GM19239 (cell line): ENCODE results near the gene CACHD1.

Experiments
- DNase-seq: peaks from one replicate; pipeline ENCODE4 v3.0.0; 2011; ENCODE audit warnings: low spot score; ENCODE audit not compliant: insufficient read length
- FAIRE-seq: peaks from 2 replicates; lab custom pipeline; 2011; peaks lifted over from hg19 to GRCh38; lab: Jason Lieb, UNC

The CACHD1 gene

GRCh38 chr1:64469977-64470664 lies at the start of gene CACHD1:
Gene CACHD1, plus strand, starts transcription at chr1:64470129. Its CDS starts 616 bp downstream, at chr1:64470745.
- DNase-seq (peak; percentile 46), FAIRE-seq (no peak)

DNA sequence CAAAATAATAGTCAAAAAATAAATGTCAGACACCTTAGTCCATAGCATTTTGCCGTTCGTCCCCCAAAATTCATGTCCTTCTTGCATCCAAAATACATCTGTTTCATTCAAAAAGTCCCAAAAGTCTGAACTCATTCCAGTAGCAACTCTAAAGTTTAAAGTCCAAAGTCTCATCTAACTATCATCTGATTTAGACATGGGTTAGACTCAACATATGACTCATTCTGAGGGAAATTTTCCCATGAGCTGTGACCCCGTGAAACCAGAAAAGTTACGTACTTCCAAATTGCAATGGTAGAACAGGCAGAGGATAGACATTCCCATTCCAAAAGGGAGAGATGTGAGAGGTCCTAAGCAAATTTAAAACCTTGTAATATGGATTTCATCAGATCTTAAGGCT lies 48.6 kb upstream of the CACHD1 start:
- DNase-seq, result no peak
- FAIRE-seq, result no peak

- FAIRE-seq, result no peak
- DNase-seq, result no peak
Measured at GRCh38 chr1:64423526-64423925, 46.4 kb upstream of the CACHD1 start.

GRCh38 chr1:64424412-64424811 lies 45.5 kb upstream of the CACHD1 start:
- DNase-seq, result no peak
- no peak for FAIRE-seq

- no peak for FAIRE-seq
Measured at GRCh38 chr1:64425521-64425920, 44.4 kb upstream of the CACHD1 start.

GRCh38 chr1:64426681-64427080 lies 43.2 kb upstream of the CACHD1 start:
- DNase-seq (no peak), FAIRE-seq (no peak)

More at GRCh38 chr1:64425521-64425920, 44.4 kb upstream of the CACHD1 start:
- no peak for DNase-seq

GRCh38 chr1:64427879-64428278 lies 42.0 kb upstream of the CACHD1 start:
- no peak for FAIRE-seq

DNA sequence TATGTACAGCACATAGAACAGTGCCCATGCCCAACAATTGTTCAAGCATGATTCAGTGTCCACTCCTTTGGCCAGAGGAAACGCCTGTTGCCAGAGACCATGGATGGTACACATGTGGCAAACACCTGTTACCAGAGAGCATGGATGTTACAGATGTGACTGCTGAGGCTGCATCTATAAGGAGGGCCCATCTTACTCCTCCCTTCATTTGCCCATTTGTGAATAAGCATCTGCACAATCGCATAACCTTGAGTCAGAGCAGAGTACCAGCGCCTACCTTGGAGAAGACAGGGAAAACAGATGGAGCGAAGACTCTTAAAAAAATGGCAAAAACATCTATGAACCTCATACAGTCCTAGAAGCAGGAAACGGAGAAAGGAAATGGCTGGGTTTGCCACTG lies 36.6 kb upstream of the CACHD1 start:
- FAIRE-seq (no peak), DNase-seq (no peak)

More at GRCh38 chr1:64427879-64428278, 42.0 kb upstream of the CACHD1 start:
- no peak for DNase-seq

- FAIRE-seq, result no peak
- DNase-seq, result no peak
Measured at GRCh38 chr1:64433747-64434146, 36.2 kb upstream of the CACHD1 start.

GRCh38 chr1:64435000-64435399 lies 34.9 kb upstream of the CACHD1 start:
- FAIRE-seq (no peak), DNase-seq (no peak)

- DNase-seq (no peak), FAIRE-seq (no peak)
Measured at GRCh38 chr1:64437453-64437852, 32.5 kb upstream of the CACHD1 start.

DNA sequence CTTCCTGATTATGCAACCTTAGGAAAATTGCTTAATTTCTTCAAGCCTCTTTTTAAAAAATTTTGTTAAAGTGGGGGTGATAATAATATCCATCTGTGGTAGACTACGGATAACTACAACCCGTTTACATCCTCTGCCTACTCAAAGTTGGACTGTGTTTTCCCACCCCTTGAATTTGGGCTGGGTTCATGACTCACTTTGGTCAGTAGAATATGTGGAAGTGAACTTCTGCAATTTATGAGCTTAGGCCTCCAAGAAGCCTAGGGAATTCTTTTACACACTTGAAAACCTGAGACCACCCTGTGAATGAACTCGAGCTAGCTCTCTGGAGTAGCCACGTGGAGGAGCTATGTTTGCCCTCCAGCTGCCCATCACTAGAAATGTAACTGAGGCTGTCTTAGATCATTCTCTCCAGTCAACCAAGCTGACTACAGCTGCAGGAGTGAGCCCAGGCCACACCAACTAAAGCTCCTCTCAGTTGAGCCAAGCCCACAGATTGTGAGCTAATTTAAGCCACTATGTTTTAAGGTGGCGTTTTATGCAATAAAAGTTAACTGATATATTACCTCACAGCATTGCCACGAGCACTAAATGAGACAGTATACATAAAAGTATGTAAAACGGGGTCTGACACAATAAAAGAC lies 29.6 kb upstream of the CACHD1 start:
- FAIRE-seq (no peak), DNase-seq (no peak)

DNA sequence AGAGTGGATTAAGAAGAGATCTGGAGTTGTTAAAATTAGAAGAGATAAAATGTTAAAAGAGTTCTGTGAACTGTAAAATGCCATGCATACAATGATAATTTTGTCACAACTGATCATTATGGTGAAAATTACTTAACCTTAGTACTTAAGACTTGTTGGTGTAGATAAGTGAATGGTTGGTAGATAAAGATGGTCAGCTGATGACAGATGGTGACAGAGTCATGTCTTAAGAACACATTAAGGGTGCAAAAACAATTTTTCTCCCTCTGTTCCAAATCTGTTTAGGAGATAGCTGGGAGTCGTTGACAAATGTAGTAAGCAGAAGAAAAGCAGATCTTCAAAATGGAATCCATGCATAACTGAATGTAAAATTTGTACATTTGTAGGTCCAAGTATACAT lies 18.5 kb upstream of the CACHD1 start:
- FAIRE-seq, result no peak
- DNase-seq, result no peak

GRCh38 chr1:64453688-64454087 lies 16.2 kb upstream of the CACHD1 start:
- FAIRE-seq (no peak), DNase-seq (no peak)

GRCh38 chr1:64458915-64459314 lies 11.0 kb upstream of the CACHD1 start:
- FAIRE-seq, result no peak
- DNase-seq, result no peak

- FAIRE-seq (no peak), DNase-seq (no peak)
Measured at GRCh38 chr1:64459743-64460142, 10.2 kb upstream of the CACHD1 start.

GRCh38 chr1:64466033-64466432 lies 3.9 kb upstream of the CACHD1 start:
- no peak for DNase-seq
- FAIRE-seq, result no peak

- DNase-seq (no peak), FAIRE-seq (no peak)
Measured at GRCh38 chr1:64469116-64469976, 583 bp upstream of the CACHD1 start.

DNA sequence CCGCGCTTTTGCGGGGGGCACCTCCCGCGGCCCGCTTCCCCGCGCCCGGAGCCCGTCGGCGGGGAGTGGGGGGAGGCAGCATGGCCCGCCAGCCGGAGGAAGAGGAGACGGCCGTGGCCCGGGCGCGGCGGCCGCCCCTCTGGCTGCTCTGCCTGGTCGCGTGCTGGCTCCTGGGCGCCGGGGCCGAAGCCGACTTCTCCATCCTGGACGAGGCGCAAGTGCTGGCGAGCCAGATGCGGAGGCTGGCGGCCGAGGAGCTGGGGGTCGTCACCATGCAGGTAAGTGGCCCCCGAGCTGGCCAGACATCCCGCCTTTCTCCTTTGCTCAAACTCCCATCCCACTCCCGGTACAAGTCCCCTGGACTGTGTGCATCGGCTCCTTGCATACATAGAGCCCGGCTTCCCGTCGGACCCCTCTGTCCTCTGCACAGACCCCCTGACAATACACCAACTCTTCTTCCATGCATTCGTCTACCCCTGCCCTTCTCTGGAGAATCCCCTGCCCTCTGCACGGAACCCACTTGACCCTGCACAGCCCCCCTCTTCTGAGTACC lies 812 bp downstream of the CACHD1 start:
- DNase-seq (no peak), FAIRE-seq (no peak)

DNA sequence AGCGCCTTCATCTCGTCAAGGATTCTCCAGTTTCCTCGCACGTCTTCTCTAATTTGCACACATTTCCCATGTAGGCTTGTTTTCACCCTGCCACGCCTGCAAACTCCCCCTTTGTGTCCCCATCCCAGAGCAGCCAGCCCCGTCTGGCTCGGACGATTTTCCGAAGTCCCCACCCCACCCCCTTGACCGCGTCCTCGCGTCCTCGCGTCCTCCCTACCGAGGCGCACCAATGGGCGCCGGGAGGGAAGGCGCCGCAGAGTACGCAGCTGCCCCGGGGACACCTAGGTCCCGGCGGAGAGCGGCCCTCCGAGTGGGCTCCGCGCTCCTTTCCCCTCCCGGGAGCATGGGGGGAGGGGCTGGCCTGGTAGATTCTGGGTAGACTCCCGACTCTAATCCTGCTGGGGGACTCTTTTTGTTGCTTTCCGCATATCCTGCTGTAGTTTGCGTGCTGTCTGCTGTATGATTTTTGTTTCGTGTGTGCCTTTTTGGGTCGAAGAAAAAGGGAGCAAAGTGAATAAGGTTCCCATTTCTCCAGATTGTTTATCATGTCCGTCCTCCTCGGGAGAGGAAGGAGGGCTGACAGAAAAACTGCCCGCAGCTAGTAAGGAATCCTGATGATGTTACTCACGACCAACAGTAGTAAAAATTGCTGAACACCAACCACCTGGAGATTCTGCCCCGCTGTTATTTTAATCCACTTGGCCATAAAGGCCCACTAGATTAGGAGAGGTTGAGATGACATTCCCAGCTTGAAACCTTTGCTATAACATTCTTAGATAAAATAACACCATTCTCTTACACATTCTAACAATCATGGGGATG lies 1.5 kb downstream of the CACHD1 start:
- FAIRE-seq (no peak), DNase-seq (no peak)
